Activated B cell treated with CpG ODN at 0.5 μM for 24 hours (primary cell): ENCODE measurements around the gene TSPAN8. TPM values are rescaled to one million over a fixed set of nuclear protein-coding genes. Genes with fewer than 3 reads are reported as not detected.

Experiments used
- ATAC-seq: fragments of 200-7000 bp; cut with Tn5 transposase; one replicate; pipeline ENCODE4 v1.10.0; 2021; ENCODE audit warnings: low read depth, mild to moderate bottlenecking, moderate library complexity
- CTCF ChIA-PET: fragments of 350-600 bp; sonication (Branson Sonifier 250); formaldehyde crosslinking; loops from one replicate; lab custom pipeline; 2021; ENCODE audit warnings: antibody characterized with exemption; lab: Charles Lee
- POLR2A ChIA-PET: fragments of 350-600 bp; sonication (Branson Sonifier 250); formaldehyde crosslinking; loops from one replicate; lab custom pipeline; 2021; ENCODE audit warnings: antibody characterized with exemption; lab: Charles Lee
- DNase-seq: peaks from one replicate; pipeline ENCODE4 v3.0.0; 2022
- H3K27ac Mint-ChIP-seq: one replicate; pipeline ENCODE4 v1.8.0; 2020; ENCODE audit warnings: mixed read lengths
- H3K27me3 Mint-ChIP-seq: one replicate; pipeline ENCODE4 v1.8.0; 2021; ENCODE audit warnings: mixed read lengths
- H3K36me3 Mint-ChIP-seq: one replicate; pipeline ENCODE4 v1.8.0; 2021; ENCODE audit warnings: low read depth, mixed read lengths
- H3K4me1 Mint-ChIP-seq: one replicate; pipeline ENCODE4 v1.8.0; 2021; ENCODE audit warnings: mixed read lengths
- H3K4me3 Mint-ChIP-seq: one replicate; pipeline ENCODE4 v1.8.0; 2020; ENCODE audit warnings: mild to moderate bottlenecking, mixed read lengths
- H3K9me3 Mint-ChIP-seq: one replicate; pipeline ENCODE4 v1.8.0; 2020; ENCODE audit warnings: mixed read lengths
- CTCF ChIP-seq: fragments of 200-600 bp; IDR thresholded peaks from one replicate; pipeline ENCODE4 v1.8.0; 2022; ENCODE audit warnings: antibody characterized with exemption, mild to moderate bottlenecking
- intact Hi-C: fragments of 100-400 bp; cut with micrococcal nuclease; formaldehyde crosslinking; loops from one replicate; pipeline ENCODE4 v1.15.1; 2024
- total RNA-seq: library from RNA; stranded (reverse); gene quantifications from 2 replicates; pipeline ENCODE4 v1.2.3, GENCODE V29; 2022

Gene TSPAN8
- total RNA-seq, 1 donor from 2014 or later: not detected

- Mint-ChIP-seq H3K4me1 (no peaks in the 10 kb centered on the region), H3K36me3 (no peaks in the 10 kb centered on the region), H3K27me3 (no peaks in the 10 kb centered on the region), H3K9me3 (no peaks in the 10 kb centered on the region), H3K4me3 (no peak overlapping the region), H3K27ac (no peak overlapping the region)
- DNase-seq (no peak), ATAC-seq (no peak)
- CTCF ChIA-PET: no interaction called here
- POLR2A ChIA-PET: no interaction called here
- intact Hi-C loops: no loop called here
- TF ChIP-seq CTCF: no peak
Measured at GRCh38 chr12:71186571-71187288, 28.9 kb upstream of the TSPAN8 start.

GRCh38 chr12:71183846-71184245, 26.0 kb upstream of the TSPAN8 start:
- Mint-ChIP-seq H3K27me3 (no peaks in the 10 kb centered on the region), H3K4me1 (no peaks in the 10 kb centered on the region), H3K27ac (no peak overlapping the region), H3K36me3 (no peaks in the 10 kb centered on the region), H3K4me3 (no peak overlapping the region), H3K9me3 (peaks cover 3% of the 10 kb centered on the region)
- POLR2A ChIA-PET: no interaction called here
- no peak for TF ChIP-seq CTCF
- DNase-seq: no peak
- no peak for ATAC-seq
- CTCF ChIA-PET: no interaction called here
- intact Hi-C loops: no loop called here

- Mint-ChIP-seq H3K27me3 (no peaks in the 10 kb centered on the region), H3K36me3 (no peaks in the 10 kb centered on the region), H3K9me3 (peaks cover 3% of the 10 kb centered on the region), H3K27ac (no peak overlapping the region), H3K4me3 (no peak overlapping the region), H3K4me1 (no peaks in the 10 kb centered on the region)
- no peak for DNase-seq
- CTCF ChIA-PET: no interaction called here
- POLR2A ChIA-PET: no interaction called here
- intact Hi-C loops: no loop called here
- no peak for TF ChIP-seq CTCF
- ATAC-seq: no peak
Measured at GRCh38 chr12:71183018-71183417, 25.2 kb upstream of the TSPAN8 start.

GRCh38 chr12:71178162-71178561, 20.4 kb upstream of the TSPAN8 start:
- ChIA-PET POLR2A (no interaction called here), CTCF (no interaction called here)
- Mint-ChIP-seq H3K4me3 (no peak overlapping the region), H3K27me3 (no peaks in the 10 kb centered on the region), H3K9me3 (peaks cover 3% of the 10 kb centered on the region), H3K36me3 (no peaks in the 10 kb centered on the region), H3K27ac (no peak overlapping the region), H3K4me1 (no peaks in the 10 kb centered on the region)
- TF ChIP-seq CTCF: no peak
- intact Hi-C loops: no loop called here
- DNase-seq (no peak), ATAC-seq (no peak)

GRCh38 chr12:71174825-71175224, 17.0 kb upstream of the TSPAN8 start:
- ATAC-seq (no peak), DNase-seq (no peak)
- no peak for TF ChIP-seq CTCF
- ChIA-PET POLR2A (no interaction called here), CTCF (no interaction called here)
- Mint-ChIP-seq H3K27me3 (no peaks in the 10 kb centered on the region), H3K9me3 (peaks cover 2% of the 10 kb centered on the region), H3K4me1 (no peaks in the 10 kb centered on the region), H3K36me3 (no peaks in the 10 kb centered on the region), H3K4me3 (no peak overlapping the region), H3K27ac (no peak overlapping the region)
- intact Hi-C loops: no loop called here
